ENCODE results near the gene RBFOX1. TPM values are rescaled to one million over a fixed set of nuclear protein-coding genes. Genes with fewer than 3 reads are reported as not detected.

Gene RBFOX1
- total RNA-seq, 1 donor from 2014 or later, result 0.84 TPM

DNA sequence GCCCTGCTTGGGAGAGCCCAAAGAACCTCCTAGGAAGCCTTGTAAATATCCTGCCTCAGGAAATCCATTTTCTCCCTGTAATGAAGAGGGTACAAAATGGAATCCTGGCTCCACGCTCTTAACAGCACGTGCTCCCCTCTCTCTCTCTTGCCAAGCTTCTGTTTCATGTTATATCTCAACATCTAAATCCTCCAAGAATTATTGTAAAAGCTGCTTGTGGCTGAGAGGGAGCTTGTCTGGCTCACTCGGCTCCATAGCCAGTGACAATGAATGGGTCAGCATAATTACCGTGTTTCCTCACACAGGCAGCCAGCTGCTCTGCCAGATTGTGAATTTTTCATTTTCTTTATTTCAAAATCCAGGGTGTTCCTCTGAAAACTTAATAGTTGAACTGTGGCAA lies 317.8 kb downstream of the RBFOX1 start:
- DNase-seq (ENCODE audit: low read depth) (no peak), FAIRE-seq (no peak)
- Mint-ChIP-seq H3K9me3 (ENCODE audit: unreplicated experiment) (peaks cover 3% of the 10 kb centered on the region), H3K27me3 (ENCODE audit: low read depth, unreplicated experiment) (peaks cover 12% of the 10 kb centered on the region), H3K36me3 (ENCODE audit: low read depth, unreplicated experiment) (no peaks in the 10 kb centered on the region), H3K4me3 (ENCODE audit: unreplicated experiment) (no peak overlapping the region), H3K4me1 (ENCODE audit: low read depth, unreplicated experiment) (peaks cover 4% of the 10 kb centered on the region), H3K27ac (ENCODE audit: unreplicated experiment) (no peak overlapping the region)
- Histone ChIP-seq H2AFZ (ENCODE audit: low read depth, low read length) (no peak overlapping the region), H3K9ac (ENCODE audit: low read length) (no peak overlapping the region), H3K4me2 (ENCODE audit: low read length) (no peak overlapping the region), H3K27me3 (ENCODE audit: insufficient read depth, low read length) (no peaks in the 10 kb centered on the region), H4K20me1 (ENCODE audit: insufficient read depth, low read length) (no peaks in the 10 kb centered on the region), H3K27ac (ENCODE audit: low read depth, low read length) (no peak overlapping the region), H3K36me3 (ENCODE audit: insufficient read depth, low read length) (no peaks in the 10 kb centered on the region), H3K4me1 (ENCODE audit: insufficient read depth, low read length) (no peaks in the 10 kb centered on the region), H3K79me2 (ENCODE audit: insufficient read depth, low read length) (no peaks in the 10 kb centered on the region), H3K4me3 (ENCODE audit: insufficient read depth, low read depth, low read length) (no peak overlapping the region), H3K9me3 (ENCODE audit: insufficient read depth, low read depth, low read length) (peaks cover 8% of the 10 kb centered on the region)
- no peak for TF ChIP-seq EZH2 (IDR thresholded peaks at IDR 0.05; ENCODE audit: insufficient read depth, low read length)
- TF ChIP-seq, protein P1, sequence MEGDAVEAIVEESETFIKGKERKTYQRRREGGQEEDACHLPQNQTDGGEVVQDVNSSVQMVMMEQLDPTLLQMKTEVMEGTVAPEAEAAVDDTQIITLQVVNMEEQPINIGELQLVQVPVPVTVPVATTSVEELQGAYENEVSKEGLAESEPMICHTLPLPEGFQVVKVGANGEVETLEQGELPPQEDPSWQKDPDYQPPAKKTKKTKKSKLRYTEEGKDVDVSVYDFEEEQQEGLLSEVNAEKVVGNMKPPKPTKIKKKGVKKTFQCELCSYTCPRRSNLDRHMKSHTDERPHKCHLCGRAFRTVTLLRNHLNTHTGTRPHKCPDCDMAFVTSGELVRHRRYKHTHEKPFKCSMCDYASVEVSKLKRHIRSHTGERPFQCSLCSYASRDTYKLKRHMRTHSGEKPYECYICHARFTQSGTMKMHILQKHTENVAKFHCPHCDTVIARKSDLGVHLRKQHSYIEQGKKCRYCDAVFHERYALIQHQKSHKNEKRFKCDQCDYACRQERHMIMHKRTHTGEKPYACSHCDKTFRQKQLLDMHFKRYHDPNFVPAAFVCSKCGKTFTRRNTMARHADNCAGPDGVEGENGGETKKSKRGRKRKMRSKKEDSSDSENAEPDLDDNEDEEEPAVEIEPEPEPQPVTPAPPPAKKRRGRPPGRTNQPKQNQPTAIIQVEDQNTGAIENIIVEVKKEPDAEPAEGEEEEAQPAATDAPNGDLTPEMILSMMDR (IDR thresholded peaks at IDR 0.05; ENCODE audit: insufficient read depth, low read depth, low read length), result no peak

DNA sequence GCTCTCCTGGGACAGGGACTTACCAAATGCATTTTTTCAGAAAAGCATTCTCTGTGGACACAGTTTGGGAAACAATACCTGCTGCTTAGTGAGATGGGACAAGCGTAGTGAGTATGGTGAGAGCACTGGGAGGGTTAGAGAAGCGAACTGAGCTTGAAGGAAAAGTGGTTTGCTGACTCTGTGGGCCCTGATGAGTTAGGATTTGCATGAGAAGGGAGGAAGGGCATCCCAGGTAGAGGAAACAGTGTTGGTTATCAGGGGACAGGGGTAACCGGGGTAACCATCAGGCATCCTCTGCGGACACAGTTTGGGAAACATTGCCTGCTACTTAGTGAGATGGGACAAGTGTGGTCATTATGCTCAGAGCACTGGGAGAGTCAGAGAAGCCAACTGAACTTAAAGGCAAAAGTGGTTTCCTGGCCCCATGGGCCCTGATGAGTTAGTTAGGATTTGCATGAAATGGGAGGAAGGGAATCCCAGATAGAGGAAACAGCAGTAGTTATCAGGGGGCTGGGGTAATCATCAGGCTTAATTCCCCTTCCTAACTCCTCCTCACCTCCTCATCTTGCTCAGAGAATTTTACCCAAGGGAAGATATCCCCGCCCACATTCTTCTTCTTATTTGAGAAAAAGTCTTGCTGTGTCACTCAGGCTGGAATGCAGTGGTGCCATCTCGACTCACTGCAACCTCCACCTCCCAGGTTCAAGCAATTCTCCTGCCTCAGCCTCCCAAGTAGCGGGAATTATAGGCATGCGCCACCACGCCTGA lies 319.3 kb downstream of the RBFOX1 start:
- Histone ChIP-seq H3K27me3 (ENCODE audit: insufficient read depth, low read length) (no peaks in the 10 kb centered on the region), H3K36me3 (ENCODE audit: insufficient read depth, low read length) (no peaks in the 10 kb centered on the region), H3K4me2 (ENCODE audit: low read length) (no peak overlapping the region), H3K9ac (ENCODE audit: low read length) (no peak overlapping the region), H3K4me1 (ENCODE audit: insufficient read depth, low read length) (no peaks in the 10 kb centered on the region), H3K27ac (ENCODE audit: low read depth, low read length) (no peak overlapping the region), H3K79me2 (ENCODE audit: insufficient read depth, low read length) (no peaks in the 10 kb centered on the region), H2AFZ (ENCODE audit: low read depth, low read length) (no peak overlapping the region), H4K20me1 (ENCODE audit: insufficient read depth, low read length) (no peaks in the 10 kb centered on the region), H3K4me3 (ENCODE audit: insufficient read depth, low read depth, low read length) (no peak overlapping the region), H3K9me3 (ENCODE audit: insufficient read depth, low read depth, low read length) (peaks cover 8% of the 10 kb centered on the region)
- peaks cover 4% of the 10 kb centered on the region for H3K4me1 Mint-ChIP-seq (ENCODE audit: low read depth, unreplicated experiment)
- peaks cover 5% of the 10 kb centered on the region for H3K9me3 Mint-ChIP-seq (ENCODE audit: unreplicated experiment)
- FAIRE-seq (no peak), DNase-seq (ENCODE audit: low read depth) (no peak)
- H3K4me3 Mint-ChIP-seq (ENCODE audit: unreplicated experiment), result no peak overlapping the region
- H3K27ac Mint-ChIP-seq (ENCODE audit: unreplicated experiment), result no peak overlapping the region
- TF ChIP-seq EZH2 (IDR thresholded peaks at IDR 0.05; ENCODE audit: insufficient read depth, low read length), result no peak
- TF ChIP-seq, protein P1 (IDR thresholded peaks at IDR 0.05; ENCODE audit: insufficient read depth, low read depth, low read length), result no peak
- no peaks in the 10 kb centered on the region for H3K36me3 Mint-ChIP-seq (ENCODE audit: low read depth, unreplicated experiment)
- peaks cover 12% of the 10 kb centered on the region for H3K27me3 Mint-ChIP-seq (ENCODE audit: low read depth, unreplicated experiment)
